ENCODE results near the gene NCF4.

- TF ChIP-seq RARB (CRISPR knock-in tag; IDR thresholded peaks at IDR 0.05) (no peak), TOX (CRISPR knock-in tag; IDR thresholded peaks at IDR 0.05; ENCODE audit: borderline replicate concordance) (no peak), BACH2 (CRISPR knock-in tag; IDR thresholded peaks at IDR 0.05; ENCODE audit: borderline replicate concordance) (no peak), CSDC2 (CRISPR knock-in tag; IDR thresholded peaks at IDR 0.05) (no peak), SNAI2 (CRISPR knock-in tag; IDR thresholded peaks at IDR 0.05) (no peak), ZNF565 (CRISPR knock-in tag; conservative IDR thresholded peaks at IDR 0.05; ENCODE audit: low read depth) (no peak), ZFP30 (CRISPR knock-in tag; IDR thresholded peaks at IDR 0.05) (no peak)
- TF ChIP-seq, protein P1, sequence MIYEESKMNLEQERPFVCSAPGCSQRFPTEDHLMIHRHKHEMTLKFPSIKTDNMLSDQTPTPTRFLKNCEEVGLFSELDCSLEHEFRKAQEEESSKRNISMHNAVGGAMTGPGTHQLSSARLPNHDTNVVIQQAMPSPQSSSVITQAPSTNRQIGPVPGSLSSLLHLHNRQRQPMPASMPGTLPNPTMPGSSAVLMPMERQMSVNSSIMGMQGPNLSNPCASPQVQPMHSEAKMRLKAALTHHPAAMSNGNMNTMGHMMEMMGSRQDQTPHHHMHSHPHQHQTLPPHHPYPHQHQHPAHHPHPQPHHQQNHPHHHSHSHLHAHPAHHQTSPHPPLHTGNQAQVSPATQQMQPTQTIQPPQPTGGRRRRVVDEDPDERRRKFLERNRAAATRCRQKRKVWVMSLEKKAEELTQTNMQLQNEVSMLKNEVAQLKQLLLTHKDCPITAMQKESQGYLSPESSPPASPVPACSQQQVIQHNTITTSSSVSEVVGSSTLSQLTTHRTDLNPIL (CRISPR knock-in tag; IDR thresholded peaks at IDR 0.05; ENCODE audit: low read depth) = no peak
Observed at GRCh38 chr22:36860821-36861659, at the start of gene NCF4.
